Measurements from ENCODE around the gene FAM43B. TPM values are rescaled to one million over a fixed set of nuclear protein-coding genes. Genes with fewer than 3 reads are reported as not detected.

The FAM43B gene
- polyA plus RNA-seq, 3 donors from 2014 or later, result not detected

DNA sequence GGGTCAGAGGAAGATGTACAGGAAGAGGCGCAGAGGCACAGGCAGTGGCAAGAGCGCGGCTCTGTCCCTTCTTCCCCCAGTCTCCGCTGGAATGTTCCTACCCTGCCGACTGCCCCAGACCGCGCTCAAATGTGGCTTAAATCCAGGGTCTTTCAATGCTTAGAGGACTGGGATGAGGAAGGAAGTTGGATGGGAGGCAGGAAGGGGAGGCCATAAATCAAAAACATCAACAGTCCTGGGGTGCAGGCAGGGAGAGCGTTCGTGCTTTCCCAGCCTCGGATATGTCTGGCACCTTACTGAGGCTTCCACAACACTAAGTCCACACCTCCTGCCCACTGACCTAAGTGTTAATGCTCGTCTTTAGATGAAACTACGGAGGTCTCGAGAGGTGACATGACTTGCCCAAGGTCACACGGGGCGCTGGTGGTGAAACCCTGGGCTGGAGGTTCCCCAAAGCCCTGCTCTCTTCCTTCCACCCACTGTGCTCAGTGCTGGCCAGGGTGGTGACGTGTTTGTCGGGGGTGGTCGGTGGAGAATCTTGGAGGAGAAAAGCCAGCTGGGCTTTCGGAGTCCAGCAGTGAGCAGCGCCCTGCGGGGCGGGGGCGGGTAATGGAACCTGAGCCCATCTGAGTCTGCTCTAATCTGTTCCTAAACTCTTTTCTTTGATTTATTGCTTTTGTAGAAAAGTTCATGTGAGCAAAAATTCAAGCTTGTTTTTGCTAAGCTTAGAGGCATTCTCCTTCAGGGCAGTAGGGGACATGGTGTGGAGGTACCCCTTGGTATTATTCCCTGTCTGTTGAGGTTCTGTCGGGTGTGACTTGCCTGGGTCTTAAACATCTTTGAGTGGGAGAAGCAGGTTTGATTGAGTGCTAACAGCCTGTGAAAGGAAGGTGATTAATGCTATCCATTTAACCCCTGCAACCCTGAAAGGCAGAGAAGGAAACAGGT lies 37.2 kb downstream of the FAM43B start:
- peaks cover 0 to 2% (median 0%) of the 10 kb centered on the region in 6 donors for H3K9me3 Mint-ChIP-seq
- DNase-seq, result peak; percentile 20 to 36 (median 30)
- H3K4me3 Mint-ChIP-seq, result peak overlapping the region in 4 of 5 donors; percentile 21 to 66 (median 42)
- H3K27me3 Mint-ChIP-seq (ENCODE audit: low read depth in 3 of 3), result peaks cover 13 to 24% (median 18%) of the 10 kb centered on the region in 3 donors
- peak overlapping the region in 2 of 6 donors; percentile 58 to 73 for H3K27ac Mint-ChIP-seq
- no peaks in the 10 kb centered on the region for H3K36me3 Mint-ChIP-seq
- peaks cover 21 to 24% of the 10 kb centered on the region in 2 donors for H3K4me1 Mint-ChIP-seq

DNA sequence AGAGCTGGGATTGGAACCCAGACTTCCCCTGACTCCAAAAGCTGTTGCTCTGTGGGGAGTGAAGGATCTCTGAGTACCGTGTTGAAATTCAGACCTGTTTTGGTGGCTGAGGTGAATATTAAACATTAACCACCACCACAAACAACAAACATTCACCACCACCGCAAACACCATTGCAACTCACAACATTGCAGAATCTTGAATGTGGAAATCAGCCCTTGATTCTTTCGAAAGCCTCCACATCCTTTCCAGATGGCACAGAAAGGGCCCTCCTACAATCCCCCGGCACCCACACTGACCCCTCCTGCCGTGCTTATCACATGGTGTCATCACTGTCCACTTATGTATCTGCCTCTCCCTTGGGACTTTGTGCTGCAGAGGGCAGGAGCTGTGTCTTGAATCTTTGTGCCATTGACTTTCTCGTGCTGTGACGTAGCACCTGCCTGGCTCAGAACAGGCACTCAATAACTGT lies 38.0 kb downstream of the FAM43B start:
- DNase-seq, result no peak
- H3K9me3 Mint-ChIP-seq, result peaks cover 0 to 2% (median 0%) of the 10 kb centered on the region in 6 donors
- H3K4me3 Mint-ChIP-seq, result peak overlapping the region in 1 of 5 donors; percentile 66
- peak overlapping the region in 1 of 6 donors; percentile 8 for H3K27ac Mint-ChIP-seq
- H3K36me3 Mint-ChIP-seq, result no peaks in the 10 kb centered on the region
- peaks cover 13 to 26% (median 18%) of the 10 kb centered on the region in 3 donors for H3K27me3 Mint-ChIP-seq (ENCODE audit: low read depth in 3 of 3)
- peaks cover 21 to 24% of the 10 kb centered on the region in 2 donors for H3K4me1 Mint-ChIP-seq

DNA sequence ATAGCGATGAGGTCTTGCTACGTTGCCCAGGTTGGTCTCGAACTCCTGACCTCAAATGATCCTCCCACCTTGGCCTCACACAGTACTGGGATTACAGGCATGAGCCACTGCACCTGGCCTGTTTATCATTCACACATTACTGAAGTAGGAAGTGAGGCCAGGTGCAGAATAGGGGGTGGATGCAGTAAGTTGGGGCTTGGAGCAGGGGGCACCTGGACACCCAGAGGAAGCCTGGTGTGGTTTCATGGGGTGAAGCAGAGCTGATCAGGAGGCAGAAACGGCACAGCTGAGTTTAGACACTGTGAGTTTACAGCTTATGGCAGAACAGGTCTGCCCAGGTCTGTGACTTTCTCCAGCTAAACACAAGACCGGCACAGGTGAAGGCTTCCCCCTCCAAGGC lies 41.4 kb downstream of the FAM43B start:
- H3K27me3 Mint-ChIP-seq (ENCODE audit: low read depth in 3 of 3), result peaks cover 11 to 18% (median 17%) of the 10 kb centered on the region in 3 donors
- no peak overlapping the region for H3K27ac Mint-ChIP-seq
- H3K9me3 Mint-ChIP-seq, result peaks cover 0 to 2% (median 0%) of the 10 kb centered on the region in 6 donors
- no peak overlapping the region for H3K4me3 Mint-ChIP-seq
- no peaks in the 10 kb centered on the region for H3K36me3 Mint-ChIP-seq
- peaks cover 17 to 20% of the 10 kb centered on the region in 2 donors for H3K4me1 Mint-ChIP-seq
- no peak for DNase-seq

DNA sequence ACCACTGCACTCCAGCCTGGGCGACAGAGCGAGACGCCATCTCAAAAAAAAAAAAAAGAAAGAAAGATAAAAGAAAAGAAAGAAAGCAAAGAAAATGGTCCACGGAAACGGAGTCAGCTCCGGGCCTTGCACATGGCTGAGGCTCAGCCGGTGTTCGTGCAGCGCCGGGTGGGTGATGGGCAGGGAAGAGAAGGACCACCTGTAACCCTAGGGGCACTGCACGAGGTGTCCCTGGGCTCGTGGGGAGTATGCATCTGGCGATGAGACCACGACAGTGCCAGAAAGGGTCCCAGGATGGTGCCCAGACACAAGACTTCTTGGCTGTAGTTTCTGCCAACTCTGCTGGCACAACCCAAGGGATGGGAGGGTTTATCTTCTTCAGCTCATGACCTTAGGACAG lies 42.4 kb downstream of the FAM43B start:
- Mint-ChIP-seq H3K27me3 (ENCODE audit: low read depth in 3 of 3) (peaks cover 11 to 14% (median 14%) of the 10 kb centered on the region in 3 donors), H3K27ac (no peak overlapping the region), H3K4me3 (no peak overlapping the region), H3K9me3 (peaks cover 0 to 2% (median 0%) of the 10 kb centered on the region in 6 donors), H3K4me1 (peaks cover 7 to 11% of the 10 kb centered on the region in 2 donors), H3K36me3 (no peaks in the 10 kb centered on the region)
- DNase-seq, result no peak

DNA sequence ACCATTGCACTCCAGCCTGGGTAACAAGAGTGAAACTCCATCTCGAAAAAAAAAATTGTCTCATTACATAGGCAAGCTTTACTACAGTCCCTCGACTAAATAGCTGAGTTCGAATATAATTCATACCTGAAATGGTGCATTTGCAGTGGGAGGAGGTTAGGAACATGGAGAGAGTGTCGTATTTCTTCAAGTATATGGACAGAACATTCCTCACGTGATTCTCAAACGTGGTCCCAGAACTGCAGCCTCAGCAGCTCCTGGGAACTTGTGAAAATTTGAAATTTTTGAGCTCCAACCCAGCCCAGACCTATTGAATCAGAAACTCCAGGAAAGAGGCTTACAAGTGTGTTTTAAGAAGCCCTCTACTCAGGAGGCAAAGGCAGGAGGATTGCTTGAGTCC lies 43.7 kb downstream of the FAM43B start:
- H3K4me1 Mint-ChIP-seq, result no peaks in the 10 kb centered on the region
- H3K9me3 Mint-ChIP-seq, result peaks cover 0 to 2% (median 0%) of the 10 kb centered on the region in 6 donors
- H3K36me3 Mint-ChIP-seq, result no peaks in the 10 kb centered on the region
- peaks cover 7 to 12% (median 8%) of the 10 kb centered on the region in 3 donors for H3K27me3 Mint-ChIP-seq (ENCODE audit: low read depth in 3 of 3)
- no peak overlapping the region for H3K27ac Mint-ChIP-seq
- DNase-seq, result no peak
- no peak overlapping the region for H3K4me3 Mint-ChIP-seq

DNA sequence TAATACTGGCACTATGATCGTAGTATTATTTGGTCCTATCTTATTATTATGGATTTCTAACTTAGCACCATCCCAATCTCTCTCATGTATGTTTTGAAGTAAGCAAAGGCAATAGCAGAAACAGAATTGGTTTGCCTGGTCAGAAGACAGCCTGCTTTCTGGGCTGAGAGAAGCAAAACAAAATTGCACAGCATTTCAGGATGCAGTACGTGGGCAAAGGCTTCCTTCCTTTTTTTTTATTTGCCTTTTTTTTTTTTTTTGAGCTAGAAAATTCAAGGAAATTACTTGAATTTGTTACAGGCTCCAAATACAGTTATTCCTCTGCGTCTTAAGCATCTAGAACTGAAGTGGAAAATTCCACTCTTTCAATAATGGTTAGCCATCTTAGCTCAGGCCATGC lies 45.3 kb downstream of the FAM43B start:
- H3K27ac Mint-ChIP-seq, result no peak overlapping the region
- H3K4me3 Mint-ChIP-seq, result no peak overlapping the region
- peaks cover 3 to 8% (median 5%) of the 10 kb centered on the region in 3 donors for H3K27me3 Mint-ChIP-seq (ENCODE audit: low read depth in 3 of 3)
- no peaks in the 10 kb centered on the region for H3K4me1 Mint-ChIP-seq
- no peaks in the 10 kb centered on the region for H3K36me3 Mint-ChIP-seq
- no peak for DNase-seq
- no peaks in the 10 kb centered on the region for H3K9me3 Mint-ChIP-seq

DNA sequence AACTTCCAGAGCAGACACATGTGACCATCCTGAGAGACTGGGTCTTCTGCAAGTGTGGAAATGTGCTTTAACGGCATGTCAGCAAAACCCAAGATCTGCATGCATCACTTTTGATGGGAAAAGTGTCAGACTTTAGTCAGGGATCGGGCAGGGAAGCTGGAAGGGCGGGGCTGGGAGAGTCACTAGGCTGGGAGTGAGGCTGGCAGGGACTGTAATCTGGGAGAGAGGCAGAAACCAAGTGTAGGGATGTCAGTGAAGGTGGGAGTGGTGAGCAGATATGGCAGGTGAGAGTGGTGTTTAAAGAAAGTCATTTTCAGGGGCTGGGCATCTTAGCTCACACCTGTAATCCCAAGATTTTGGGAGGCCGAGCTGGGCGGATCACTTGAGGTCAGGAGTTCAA lies 47.8 kb downstream of the FAM43B start:
- no peak overlapping the region for H3K27ac Mint-ChIP-seq
- no peaks in the 10 kb centered on the region for H3K36me3 Mint-ChIP-seq
- H3K9me3 Mint-ChIP-seq, result no peaks in the 10 kb centered on the region
- no peaks in the 10 kb centered on the region for H3K4me1 Mint-ChIP-seq
- no peak for DNase-seq
- H3K27me3 Mint-ChIP-seq (ENCODE audit: low read depth in 3 of 3), result peaks cover 0 to 7% (median 0%) of the 10 kb centered on the region in 3 donors
- no peak overlapping the region for H3K4me3 Mint-ChIP-seq

DNA sequence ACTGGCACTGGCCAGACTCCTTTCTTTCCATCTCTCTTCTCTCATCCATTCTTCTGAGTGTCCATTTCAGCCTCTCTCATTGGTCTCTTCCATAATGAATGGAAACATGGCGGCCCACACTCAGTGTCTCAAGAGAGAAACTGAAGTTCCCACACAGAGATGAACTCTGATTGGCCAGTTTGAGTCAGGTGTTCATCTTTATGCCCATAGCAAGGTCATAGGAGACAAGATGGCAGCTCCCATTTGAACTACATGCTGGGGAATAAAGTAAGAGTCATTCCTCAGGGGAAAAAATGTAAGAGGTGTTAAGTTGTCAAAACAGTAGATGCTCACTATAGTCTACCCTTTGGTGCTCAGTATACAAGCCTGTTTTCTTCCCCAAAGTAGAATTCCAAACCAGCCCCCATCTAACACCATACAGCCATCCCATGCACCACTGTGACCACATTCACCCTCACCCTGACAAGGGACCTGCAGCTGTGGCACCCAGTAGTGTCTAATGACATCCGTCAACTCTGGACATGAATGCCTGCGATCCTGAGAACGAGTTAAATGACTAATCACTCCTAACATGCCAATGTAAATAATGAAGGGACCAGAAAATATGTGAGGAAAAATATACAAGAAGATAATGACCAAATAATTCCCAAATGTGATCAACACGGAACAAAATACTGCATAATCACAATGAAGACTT lies 48.9 kb downstream of the FAM43B start:
- H3K4me3 Mint-ChIP-seq, result no peak overlapping the region
- DNase-seq, result no peak
- no peaks in the 10 kb centered on the region for H3K9me3 Mint-ChIP-seq
- no peak overlapping the region for H3K27ac Mint-ChIP-seq
- H3K27me3 Mint-ChIP-seq (ENCODE audit: low read depth in 3 of 3), result peaks cover 0 to 5% (median 0%) of the 10 kb centered on the region in 3 donors
- H3K36me3 Mint-ChIP-seq, result no peaks in the 10 kb centered on the region
- H3K4me1 Mint-ChIP-seq, result no peaks in the 10 kb centered on the region

DNA sequence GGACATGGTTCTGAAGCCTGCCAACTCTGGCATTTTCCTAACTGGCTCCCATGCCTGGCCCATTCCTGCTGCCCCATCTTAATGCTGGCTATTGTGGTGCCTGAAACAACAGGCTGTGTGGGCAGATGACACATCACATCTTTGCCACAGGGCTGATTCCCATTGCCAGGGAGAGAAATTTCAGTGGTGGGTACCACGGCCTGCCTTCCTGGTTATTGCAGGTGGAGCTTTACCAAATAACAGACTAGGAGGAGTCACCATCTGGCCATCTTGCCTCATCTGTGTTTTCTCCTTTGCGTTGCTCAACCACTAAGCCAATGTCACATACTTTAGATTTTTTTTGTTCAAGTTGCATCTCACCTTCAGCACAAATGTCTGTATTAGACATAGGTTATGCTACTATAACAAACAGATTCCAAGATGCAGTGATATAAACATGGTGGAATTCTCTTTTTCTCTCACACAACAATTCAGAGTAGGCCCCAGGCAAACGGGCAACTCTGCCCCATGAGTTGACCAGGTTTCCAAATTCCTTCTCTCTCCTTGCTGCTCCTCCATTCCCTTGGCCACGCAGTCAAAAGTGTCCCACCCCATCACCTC lies 50.6 kb downstream of the FAM43B start:
- no peaks in the 10 kb centered on the region for H3K4me1 Mint-ChIP-seq
- H3K27ac Mint-ChIP-seq, result no peak overlapping the region
- H3K4me3 Mint-ChIP-seq, result no peak overlapping the region
- peaks cover 0 to 5% (median 0%) of the 10 kb centered on the region in 3 donors for H3K27me3 Mint-ChIP-seq (ENCODE audit: low read depth in 3 of 3)
- no peaks in the 10 kb centered on the region for H3K36me3 Mint-ChIP-seq
- no peaks in the 10 kb centered on the region for H3K9me3 Mint-ChIP-seq
- DNase-seq, result no peak

DNA sequence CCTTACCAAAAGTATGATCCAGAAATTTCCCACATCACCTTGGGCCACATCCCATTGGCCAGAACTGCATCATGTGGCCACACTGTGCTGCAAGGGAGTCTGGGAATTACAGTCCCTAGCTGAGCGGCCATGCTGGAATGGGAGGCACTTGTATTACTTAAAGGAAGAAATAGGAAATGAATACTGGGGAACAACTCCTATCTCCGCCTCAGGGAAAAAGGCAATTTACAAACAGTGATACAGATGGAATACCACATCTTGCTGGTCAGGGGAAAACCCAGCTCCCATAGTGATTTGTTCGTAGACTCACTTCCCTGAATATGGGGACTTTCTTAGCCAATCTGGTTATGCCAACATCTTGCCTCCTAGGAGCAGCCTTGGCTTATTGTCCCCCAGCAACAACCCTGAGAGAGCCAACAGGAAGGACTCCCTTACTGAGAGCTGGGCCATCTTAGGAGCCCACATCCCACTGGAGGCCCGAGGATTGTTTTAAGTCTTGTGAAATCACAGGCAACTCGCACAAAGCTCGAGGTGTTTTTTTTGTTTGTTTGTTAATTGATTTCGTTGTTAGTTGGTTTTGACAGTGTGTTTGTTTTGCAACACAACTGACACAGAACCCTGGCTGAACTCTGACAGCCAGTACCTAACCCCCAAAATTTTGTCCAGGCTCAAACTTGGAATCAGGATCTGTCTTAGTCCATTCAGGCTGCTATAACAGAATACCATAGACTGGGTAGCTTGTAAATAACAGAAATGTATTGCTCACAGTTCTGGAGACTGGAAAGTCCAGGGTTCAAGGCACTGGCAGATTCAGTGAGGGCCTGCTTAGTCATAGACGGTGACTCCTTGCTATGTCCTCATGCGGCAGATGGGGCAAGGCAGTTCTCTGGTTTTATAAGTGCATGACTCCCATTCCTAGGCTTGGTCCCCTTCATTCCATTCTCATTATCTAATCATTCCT lies 51.4 kb downstream of the FAM43B start:
- Mint-ChIP-seq H3K27ac (no peak overlapping the region), H3K4me3 (no peak overlapping the region), H3K36me3 (no peaks in the 10 kb centered on the region), H3K27me3 (ENCODE audit: low read depth in 3 of 3) (peaks cover 0 to 5% (median 0%) of the 10 kb centered on the region in 3 donors), H3K4me1 (no peaks in the 10 kb centered on the region), H3K9me3 (no peaks in the 10 kb centered on the region)
- DNase-seq, result no peak
